ENCODE data around the gene XRCC2.
"Not testable (repeated sequence)": the region's sequence is repeated elsewhere in the genome, so short reads cannot be mapped to it uniquely, and the experiment has no call there.

XRCC2 gene

DNA sequence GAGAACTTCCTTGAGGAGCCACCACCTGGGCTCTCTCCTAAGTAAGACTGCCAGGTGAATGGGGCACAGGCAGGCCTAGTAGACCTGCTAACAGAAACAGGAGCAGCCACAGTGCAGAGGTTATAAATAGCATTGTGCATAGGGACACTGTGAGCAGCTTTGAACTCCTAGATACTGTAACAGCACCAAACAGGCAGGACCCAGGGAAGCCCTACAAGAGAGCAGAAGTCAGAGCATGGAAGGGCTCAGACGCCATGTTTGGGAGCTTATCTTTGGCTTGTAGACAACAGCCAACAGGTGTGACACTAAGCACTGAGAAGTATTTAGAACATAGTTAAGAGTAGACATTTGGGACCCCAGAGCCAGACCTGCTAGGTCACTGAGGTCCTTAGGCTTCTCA, 14.5 kb downstream of the XRCC2 start:
- TF ChIP-seq, protein P1, sequence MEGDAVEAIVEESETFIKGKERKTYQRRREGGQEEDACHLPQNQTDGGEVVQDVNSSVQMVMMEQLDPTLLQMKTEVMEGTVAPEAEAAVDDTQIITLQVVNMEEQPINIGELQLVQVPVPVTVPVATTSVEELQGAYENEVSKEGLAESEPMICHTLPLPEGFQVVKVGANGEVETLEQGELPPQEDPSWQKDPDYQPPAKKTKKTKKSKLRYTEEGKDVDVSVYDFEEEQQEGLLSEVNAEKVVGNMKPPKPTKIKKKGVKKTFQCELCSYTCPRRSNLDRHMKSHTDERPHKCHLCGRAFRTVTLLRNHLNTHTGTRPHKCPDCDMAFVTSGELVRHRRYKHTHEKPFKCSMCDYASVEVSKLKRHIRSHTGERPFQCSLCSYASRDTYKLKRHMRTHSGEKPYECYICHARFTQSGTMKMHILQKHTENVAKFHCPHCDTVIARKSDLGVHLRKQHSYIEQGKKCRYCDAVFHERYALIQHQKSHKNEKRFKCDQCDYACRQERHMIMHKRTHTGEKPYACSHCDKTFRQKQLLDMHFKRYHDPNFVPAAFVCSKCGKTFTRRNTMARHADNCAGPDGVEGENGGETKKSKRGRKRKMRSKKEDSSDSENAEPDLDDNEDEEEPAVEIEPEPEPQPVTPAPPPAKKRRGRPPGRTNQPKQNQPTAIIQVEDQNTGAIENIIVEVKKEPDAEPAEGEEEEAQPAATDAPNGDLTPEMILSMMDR (conservative IDR thresholded peaks at IDR 0.05) = no peak
- no peak for TF ChIP-seq ZFX (IDR thresholded peaks at IDR 0.05)
- H3K27ac ChIP-seq = no peak overlapping the region

GRCh38 chr7:152660021-152660420, 15.9 kb downstream of the XRCC2 start:
- TF ChIP-seq ZFX (IDR thresholded peaks at IDR 0.05) = no peak
- TF ChIP-seq, protein P1 (conservative IDR thresholded peaks at IDR 0.05) = no peak
- H3K27ac ChIP-seq = no peak overlapping the region

- H3K27ac ChIP-seq = no peak overlapping the region
- TF ChIP-seq ZFX (IDR thresholded peaks at IDR 0.05) = no peak
- TF ChIP-seq, protein P1 (conservative IDR thresholded peaks at IDR 0.05) = no peak
These were observed 21.0 kb downstream of the XRCC2 start for GRCh38 chr7:152654971-152655370.

- TF ChIP-seq ZFX (IDR thresholded peaks at IDR 0.05) = no peak
- TF ChIP-seq, protein P1 (conservative IDR thresholded peaks at IDR 0.05) = no peak
- no peak overlapping the region for H3K27ac ChIP-seq
These were observed 26.7 kb downstream of the XRCC2 start for GRCh38 chr7:152649220-152649619.

DNA sequence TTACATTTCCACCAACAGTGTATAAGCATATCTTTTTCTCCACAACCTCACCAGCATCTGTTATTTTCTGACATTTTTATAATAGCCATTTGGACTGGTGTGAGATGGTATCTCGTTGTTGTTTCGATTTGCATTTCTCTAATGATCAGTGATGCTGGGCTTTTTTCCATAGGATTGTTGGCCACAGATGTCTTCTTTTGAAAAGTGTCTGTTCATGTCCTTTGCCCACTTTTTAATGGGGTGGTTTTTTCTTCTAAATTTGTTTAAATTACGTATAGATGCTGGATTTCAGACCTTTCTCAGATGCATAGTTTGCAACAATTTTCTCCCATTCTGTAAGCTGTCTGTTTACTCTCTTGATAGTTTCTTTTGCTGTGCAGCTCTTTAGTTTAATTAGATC, 28.9 kb downstream of the XRCC2 start:
- no peak overlapping the region for H3K27ac ChIP-seq
- no peak for TF ChIP-seq ZFX (IDR thresholded peaks at IDR 0.05)
- TF ChIP-seq, protein P1 (conservative IDR thresholded peaks at IDR 0.05) = no peak

DNA sequence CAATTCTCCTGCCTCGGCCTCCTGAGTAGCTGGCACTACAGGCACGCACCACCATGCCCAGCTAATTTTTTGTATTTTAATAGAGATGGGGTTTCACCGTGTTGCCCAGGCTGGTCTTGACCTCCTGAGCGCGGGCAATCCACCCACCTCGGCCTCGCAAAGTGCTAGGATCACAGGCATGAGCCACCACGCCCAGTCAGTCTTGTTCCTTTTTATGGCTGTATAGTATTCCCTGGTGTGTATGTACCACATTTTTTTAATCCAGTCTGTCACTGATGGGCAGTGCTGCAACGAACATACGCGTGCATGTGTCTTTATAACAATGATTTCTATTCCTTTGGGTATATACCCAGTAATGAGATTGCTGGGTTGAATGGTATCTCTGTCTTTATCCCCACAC, 29.4 kb downstream of the XRCC2 start:
- H3K27ac ChIP-seq = not testable (repeated sequence)

- TF ChIP-seq, protein P1 (conservative IDR thresholded peaks at IDR 0.05) = no peak
- TF ChIP-seq ZFX (IDR thresholded peaks at IDR 0.05) = no peak
- no peak overlapping the region for H3K27ac ChIP-seq
These were observed 31.9 kb downstream of the XRCC2 start for GRCh38 chr7:152643979-152644559.

DNA sequence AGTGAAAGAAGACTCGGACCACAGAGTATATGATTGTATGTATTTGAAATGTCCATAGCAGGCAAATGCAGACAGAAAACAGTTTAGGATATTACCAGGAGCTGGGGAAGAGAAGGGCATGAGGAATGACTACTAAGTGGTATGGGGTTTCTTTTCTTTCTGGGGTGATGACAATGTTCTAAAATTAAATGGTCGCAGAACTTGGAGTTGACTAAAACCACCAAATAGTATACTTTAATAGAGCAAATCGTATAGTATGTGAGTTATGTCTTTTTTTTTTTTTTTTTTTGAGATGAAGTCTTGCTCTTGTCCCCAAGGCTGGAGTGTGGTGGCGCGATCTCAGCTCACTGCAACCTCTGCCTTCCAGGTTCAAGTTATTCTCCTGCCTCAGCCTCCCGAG, 34.6 kb downstream of the XRCC2 start:
- TF ChIP-seq, protein P1 (conservative IDR thresholded peaks at IDR 0.05) = no peak
- no peak for TF ChIP-seq ZFX (IDR thresholded peaks at IDR 0.05)
- no peak overlapping the region for H3K27ac ChIP-seq
